Bone marrow (tissue), 2 donors: ENCODE results near the gene FAM241B.

Source experiments
- DNase-seq, 2 donors: peaks; one replicate each; lab custom pipeline; 2025; lab: John Stamatoyannopoulos, UW

Gene FAM241B

GRCh38 chr10:69666756-69667155 lies 36.7 kb downstream of the FAM241B start:
- no peak for DNase-seq

GRCh38 chr10:69668721-69669120 lies 38.7 kb downstream of the FAM241B start:
- DNase-seq: no peak

GRCh38 chr10:69669409-69669808 lies 39.4 kb downstream of the FAM241B start:
- DNase-seq: no peak

- DNase-seq: no peak
Measured at GRCh38 chr10:69673521-69673920, 43.5 kb downstream of the FAM241B start.

GRCh38 chr10:69674786-69675185 lies 44.7 kb downstream of the FAM241B start:
- DNase-seq: no peak

GRCh38 chr10:69676301-69676700 lies 46.3 kb downstream of the FAM241B start:
- no peak for DNase-seq

- no peak for DNase-seq
Measured at GRCh38 chr10:69677985-69678654, 48.1 kb downstream of the FAM241B start.

- DNase-seq: no peak
Measured at GRCh38 chr10:69679736-69680135, 49.7 kb downstream of the FAM241B start.

- no peak for DNase-seq
Measured at GRCh38 chr10:69680610-69681009, 50.6 kb downstream of the FAM241B start.

GRCh38 chr10:69681436-69681835 lies 51.4 kb downstream of the FAM241B start:
- no peak for DNase-seq

- DNase-seq: no peak
Measured at GRCh38 chr10:69682955-69683474, 53.0 kb downstream of the FAM241B start.
